HG03460 (cell line): ENCODE measurements around the gene SS18L1.
"Not testable (repeated sequence)": the region's sequence is repeated elsewhere in the genome, so short reads cannot be mapped to it uniquely, and the experiment has no call there.

Source experiments
- ATAC-seq: cut with Tn5 transposase; IDR thresholded peaks from one replicate; pipeline ENCODE4 v1.9.1; 2021; ENCODE audit not compliant: unreplicated experiment

SS18L1 gene

GRCh38 chr20:62136283-62137091, 7.1 kb upstream of the SS18L1 start:
- ATAC-seq, result no peak

- ATAC-seq, result no peak
These were observed 6.5 kb upstream of the SS18L1 start for GRCh38 chr20:62137092-62137384.

GRCh38 chr20:62137478-62138203, 5.9 kb upstream of the SS18L1 start:
- no peak for ATAC-seq

- ATAC-seq, result no peak
These were observed 5.4 kb upstream of the SS18L1 start for GRCh38 chr20:62138204-62138543.

- no peak for ATAC-seq
These were observed 4.7 kb upstream of the SS18L1 start for GRCh38 chr20:62138912-62139311.

GRCh38 chr20:62139636-62140035, 3.9 kb upstream of the SS18L1 start:
- no peak for ATAC-seq

- no peak for ATAC-seq
These were observed 2.5 kb upstream of the SS18L1 start for GRCh38 chr20:62141043-62141396.

GRCh38 chr20:62141397-62142251, 1.9 kb upstream of the SS18L1 start:
- ATAC-seq, result no peak

GRCh38 chr20:62142252-62143080, 1.1 kb upstream of the SS18L1 start:
- ATAC-seq, result peak; percentile 13

- peak; percentile 33 for ATAC-seq
These were observed 622 bp downstream of the SS18L1 start for GRCh38 chr20:62143957-62144825.

GRCh38 chr20:62145688-62146018, 2.1 kb downstream of the SS18L1 start:
- ATAC-seq, result no peak

GRCh38 chr20:62146019-62146755, 2.6 kb downstream of the SS18L1 start:
- ATAC-seq, result no peak

GRCh38 chr20:62147125-62147524, 3.6 kb downstream of the SS18L1 start:
- ATAC-seq, result no peak

- ATAC-seq, result no peak
These were observed 4.0 kb downstream of the SS18L1 start for GRCh38 chr20:62147528-62147927.

GRCh38 chr20:62148383-62148782, 4.8 kb downstream of the SS18L1 start:
- ATAC-seq, result not testable (repeated sequence)

- ATAC-seq, result no peak
These were observed 5.3 kb downstream of the SS18L1 start for GRCh38 chr20:62148908-62149314.

GRCh38 chr20:62149532-62150309, 6.2 kb downstream of the SS18L1 start:
- no peak for ATAC-seq

- ATAC-seq, result no peak
These were observed 6.7 kb downstream of the SS18L1 start for GRCh38 chr20:62150310-62150575.

- ATAC-seq, result no peak
These were observed 7.7 kb downstream of the SS18L1 start for GRCh38 chr20:62151225-62151624.
